Fibroblast of the conjunctiva (primary cell): Measurements from ENCODE around the gene MIAT.

Source experiments
- DNase-seq: peaks from one replicate; pipeline ENCODE4 v3.0.0-alpha.2; 2010; ENCODE audit warnings: low read depth

Gene MIAT

GRCh38 chr22:26632422-26633155, 24.8 kb upstream of the MIAT start:
- no peak for DNase-seq

GRCh38 chr22:26634189-26634588, 23.2 kb upstream of the MIAT start:
- DNase-seq = no peak

- no peak for DNase-seq
Observed at GRCh38 chr22:26635117-26635516, 22.3 kb upstream of the MIAT start.

- no peak for DNase-seq
Observed at GRCh38 chr22:26636296-26636695, 21.1 kb upstream of the MIAT start.

- DNase-seq = no peak
Observed at GRCh38 chr22:26642465-26643417, 14.6 kb upstream of the MIAT start.

GRCh38 chr22:26643418-26644100, 13.8 kb upstream of the MIAT start:
- no peak for DNase-seq

GRCh38 chr22:26646158-26646557, 11.2 kb upstream of the MIAT start:
- DNase-seq = no peak

- DNase-seq = no peak
Observed at GRCh38 chr22:26648011-26648497, 9.3 kb upstream of the MIAT start.

GRCh38 chr22:26648528-26649388, 8.6 kb upstream of the MIAT start:
- DNase-seq = no peak

GRCh38 chr22:26650722-26651421, 6.5 kb upstream of the MIAT start:
- no peak for DNase-seq

- no peak for DNase-seq
Observed at GRCh38 chr22:26651815-26652214, 5.6 kb upstream of the MIAT start.

- no peak for DNase-seq
Observed at GRCh38 chr22:26658161-26658560, 773 bp downstream of the MIAT start.

- DNase-seq = peak; percentile 75
Observed at GRCh38 chr22:26658671-26659478, 1.5 kb downstream of the MIAT start.

GRCh38 chr22:26660356-26660755, 3.0 kb downstream of the MIAT start:
- no peak for DNase-seq

GRCh38 chr22:26660961-26661578, 3.7 kb downstream of the MIAT start:
- DNase-seq = no peak

- DNase-seq = no peak
Observed at GRCh38 chr22:26662160-26662559, 4.8 kb downstream of the MIAT start.

- no peak for DNase-seq
Observed at GRCh38 chr22:26663374-26663923, 6.1 kb downstream of the MIAT start.

- DNase-seq = no peak
Observed at GRCh38 chr22:26665813-26666231, 8.4 kb downstream of the MIAT start.

- DNase-seq = no peak
Observed at GRCh38 chr22:26667140-26667539, 9.8 kb downstream of the MIAT start.
